T47D (cell line): Measurements from ENCODE around the gene ZNF608.

Experiments used
- DNase-seq, 2 experiments: peaks; one replicate each; pipeline versions ENCODE4 v3.0.0 to v3.0.0-alpha.2; 2011 to 2012; ENCODE audit warnings: low read depth in 1 of 2, low spot score in 1 of 2
- JUND ChIP-seq: IDR thresholded peaks from 2 replicates; pipeline ENCODE4 v1.6.1; 2012; ENCODE audit warnings: low read depth
- in situ Hi-C: cut with HindIII; loops from 2 replicates; pipeline ENCODE4 v1.10.0; 2016; ENCODE audit warnings: low sequenced_read_pairs, low pct_unique_long_range_greater_than_20kb

The ZNF608 gene

DNA sequence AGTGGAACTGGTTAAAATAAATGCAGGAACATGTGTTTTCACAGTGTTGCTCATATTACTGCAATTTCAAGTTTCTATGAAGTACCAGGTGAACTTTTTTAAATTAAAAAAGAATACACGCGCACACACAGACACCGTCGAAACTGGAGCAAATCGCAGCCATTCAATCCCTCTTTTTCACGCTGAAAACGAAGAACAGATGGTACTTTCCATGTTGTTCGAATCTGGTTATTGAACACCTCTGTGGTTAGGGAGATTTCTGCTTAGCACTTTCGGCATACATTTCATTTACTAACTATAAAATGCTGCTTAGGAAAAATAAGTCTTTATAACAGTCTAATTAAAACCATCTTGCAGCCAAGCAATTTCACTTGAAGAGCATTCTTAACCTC, 6.8 kb downstream of the ZNF608 start:
- in situ Hi-C loops = no loop called here
- DNase-seq = no peak
- no peak for TF ChIP-seq JUND

DNA sequence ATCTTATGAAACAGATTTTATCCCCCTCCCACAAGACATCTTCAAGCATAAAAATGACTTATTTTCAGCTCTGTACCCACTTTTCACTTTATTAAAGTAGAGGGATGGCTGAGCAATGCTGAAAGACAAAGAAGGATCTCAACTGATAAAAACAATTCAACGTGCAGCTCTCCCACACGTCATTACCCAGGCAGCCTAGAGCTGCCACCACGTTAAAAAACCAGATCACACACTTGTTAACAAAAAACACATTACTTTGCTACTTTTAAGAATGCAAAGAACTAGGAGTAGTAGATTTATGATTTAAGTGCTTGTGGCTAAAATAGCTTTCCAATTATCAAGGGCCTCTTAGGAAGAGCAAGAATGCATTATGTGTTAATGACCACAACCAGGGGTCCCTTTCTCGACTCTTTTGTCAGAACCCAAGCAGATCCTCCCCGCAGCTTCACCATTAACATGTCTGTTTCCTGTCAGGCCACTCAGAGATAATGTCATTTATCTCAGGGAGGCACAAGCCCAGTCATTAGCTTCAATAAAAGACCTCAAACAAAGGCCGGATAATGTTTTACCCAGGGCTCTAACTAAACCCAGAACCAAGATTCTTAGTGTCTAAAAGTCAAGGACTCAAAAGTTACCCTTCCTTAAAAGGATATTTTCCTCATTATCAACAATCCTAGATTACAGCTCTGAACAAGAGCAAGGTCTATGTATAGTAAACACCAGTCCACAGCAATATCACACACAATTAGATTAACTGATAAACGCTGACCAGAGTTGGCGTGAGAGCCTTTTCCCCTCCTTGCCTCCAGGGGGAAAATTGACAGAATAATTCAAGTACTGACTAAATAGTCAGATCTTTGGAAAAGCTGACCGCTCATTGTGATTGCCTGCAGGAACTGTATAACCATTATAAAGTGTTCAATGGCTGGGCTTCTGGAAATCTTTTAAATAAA, 7.5 kb downstream of the ZNF608 start:
- in situ Hi-C loops = no loop called here
- no peak for TF ChIP-seq JUND
- DNase-seq = no peak

DNA sequence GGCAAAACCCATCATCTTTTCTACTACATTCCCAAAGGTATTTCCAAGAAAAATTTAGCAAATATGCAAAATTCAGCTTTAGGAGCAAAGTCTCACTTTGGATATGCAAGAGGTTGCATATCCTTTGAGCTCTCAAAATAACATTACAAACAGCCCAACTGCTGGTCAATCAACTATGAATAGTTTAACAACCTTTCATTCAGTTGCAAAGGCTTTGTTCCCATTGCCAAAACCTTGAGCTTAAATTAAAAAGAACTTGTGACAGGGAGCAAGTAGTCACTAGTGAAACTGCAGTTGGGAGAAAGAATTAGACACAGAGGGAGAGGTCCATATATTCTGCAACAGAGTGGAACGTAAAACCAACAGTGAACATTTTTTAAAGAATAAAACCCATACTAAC, 8.8 kb downstream of the ZNF608 start:
- DNase-seq = no peak
- in situ Hi-C loops = no loop called here
- TF ChIP-seq JUND = no peak

DNA sequence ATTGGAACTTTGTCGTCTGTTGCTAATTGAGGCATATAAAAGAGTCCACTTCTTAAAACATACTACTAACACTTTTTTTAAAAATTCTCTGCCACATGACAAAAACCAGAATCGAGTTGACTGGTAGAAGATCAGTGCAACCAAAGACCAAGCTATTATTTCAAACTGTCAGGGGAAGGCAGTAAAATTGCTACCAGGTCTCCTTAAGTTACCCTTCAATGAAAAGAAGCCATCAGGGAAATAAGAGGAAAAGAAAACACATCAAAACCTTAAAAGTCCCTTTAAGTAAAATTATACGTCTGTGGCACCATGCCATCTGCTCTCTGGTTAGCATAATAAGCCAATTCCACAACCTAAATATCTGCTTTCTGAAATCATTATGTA, 9.6 kb downstream of the ZNF608 start:
- no peak for TF ChIP-seq JUND
- in situ Hi-C loops = no loop called here
- DNase-seq = no peak

DNA sequence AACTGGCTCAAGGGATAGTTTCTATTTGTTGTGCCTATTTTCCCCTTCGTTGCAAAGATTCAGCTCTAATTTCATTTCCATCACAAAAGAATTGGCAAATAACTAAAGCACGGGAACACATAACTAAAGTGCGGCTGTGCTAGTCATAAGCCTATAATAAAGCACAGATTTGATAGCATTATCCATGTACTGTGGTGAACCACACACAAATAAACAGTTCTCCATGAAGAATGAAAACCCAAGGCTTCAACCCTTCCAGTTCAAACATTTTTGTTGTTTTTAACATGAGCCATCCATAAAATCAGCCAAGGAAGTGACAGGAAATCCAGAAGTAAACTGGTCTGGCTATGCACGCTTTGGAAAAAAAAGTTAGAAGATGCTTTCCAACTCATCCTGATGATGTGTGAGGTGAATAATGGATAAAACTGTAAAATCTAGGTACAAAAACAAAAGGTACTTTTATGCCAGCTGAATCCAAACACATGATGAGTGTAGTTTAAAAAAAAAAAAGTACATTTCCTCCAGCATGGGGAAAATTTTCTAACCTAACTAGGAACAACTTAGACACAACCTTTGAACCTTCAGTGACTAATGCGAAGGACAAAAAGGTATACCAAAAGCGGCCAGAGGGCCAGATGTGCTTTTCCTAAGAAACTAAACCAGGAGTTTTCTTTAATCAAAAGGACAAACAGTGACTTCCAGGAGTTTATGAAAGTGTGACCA, 10.2 kb downstream of the ZNF608 start:
- TF ChIP-seq JUND = no peak
- no peak for DNase-seq
- in situ Hi-C loops = no loop called here

DNA sequence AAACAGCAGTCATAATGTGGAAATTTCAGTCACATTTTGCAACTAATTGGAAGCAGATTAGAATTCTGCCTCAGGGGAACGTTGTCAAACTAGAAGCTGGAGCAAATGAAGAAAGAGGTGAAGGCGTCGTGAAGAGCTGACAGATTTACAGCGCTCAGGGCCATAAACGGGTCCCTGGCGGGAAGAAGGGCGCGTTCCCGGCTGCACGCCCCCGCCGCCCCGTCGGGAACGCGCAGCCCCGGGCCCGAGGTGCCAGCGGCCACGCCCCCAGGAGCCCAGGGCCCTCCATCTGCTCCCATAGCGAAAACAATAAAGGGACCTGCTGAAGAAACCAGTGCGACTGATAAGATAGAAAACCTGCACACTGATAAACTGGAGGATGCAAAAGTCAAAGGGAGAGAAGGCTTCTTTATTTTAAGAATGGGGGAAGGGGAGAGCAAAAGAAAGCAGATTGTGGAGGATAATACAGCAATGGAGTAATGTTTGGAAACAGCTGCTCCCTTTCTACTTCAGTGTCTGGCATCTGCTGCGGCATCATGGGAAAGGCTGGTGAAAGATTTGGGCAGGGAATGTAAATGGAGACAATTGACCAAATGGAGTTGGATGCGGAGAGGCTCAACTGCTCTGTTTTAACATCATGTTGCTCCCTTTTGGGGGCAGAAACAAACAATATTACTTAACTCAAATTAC, 11.1 kb downstream of the ZNF608 start:
- TF ChIP-seq JUND = no peak
- no peak for DNase-seq
- in situ Hi-C loops = no loop called here

DNA sequence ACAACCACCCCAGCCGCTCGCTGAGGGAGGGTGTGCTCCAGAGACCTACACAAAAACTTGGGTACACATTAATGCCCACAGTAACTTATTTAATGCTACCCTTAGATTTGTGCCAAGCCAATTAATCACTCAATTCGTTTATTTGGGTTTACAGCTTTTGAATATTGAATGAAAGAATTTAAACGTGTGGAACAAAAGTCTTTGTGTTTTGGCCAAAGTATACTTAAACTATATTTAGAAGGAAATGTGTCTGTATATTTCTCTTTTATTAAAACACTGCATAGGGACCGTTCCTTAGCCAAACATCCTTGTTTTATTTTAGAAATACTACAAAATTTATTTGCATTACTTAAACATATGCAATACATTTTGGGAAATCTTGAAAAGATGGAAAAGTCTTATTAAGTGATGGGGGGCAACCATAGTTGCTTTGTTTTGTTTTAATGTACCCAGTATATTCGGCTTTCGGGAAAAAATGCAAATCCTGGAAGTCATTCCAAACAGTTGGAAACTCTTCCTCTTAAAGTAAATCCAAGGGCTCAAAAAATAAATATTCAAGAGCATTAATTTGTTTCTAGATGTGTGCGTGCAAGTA, 11.8 kb downstream of the ZNF608 start:
- no peak for TF ChIP-seq JUND
- DNase-seq = no peak
- in situ Hi-C loops = no loop called here

DNA sequence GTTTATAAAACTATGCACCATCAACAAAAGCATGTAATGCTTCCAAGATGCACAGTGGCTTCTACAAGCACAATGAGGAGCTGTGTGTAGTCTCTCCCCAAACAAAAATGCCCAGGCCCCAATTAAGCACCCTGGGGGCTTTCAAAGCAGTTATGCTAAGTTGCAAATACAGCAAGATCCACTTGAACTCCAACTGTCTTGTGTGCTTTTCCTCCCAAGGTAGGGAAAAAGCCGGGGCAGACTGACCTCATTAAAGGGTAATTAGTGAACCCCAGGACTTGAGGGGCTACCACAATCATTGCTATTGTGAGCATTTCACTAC, 13.1 kb downstream of the ZNF608 start:
- in situ Hi-C loops = no loop called here
- no peak for TF ChIP-seq JUND
- DNase-seq = no peak

DNA sequence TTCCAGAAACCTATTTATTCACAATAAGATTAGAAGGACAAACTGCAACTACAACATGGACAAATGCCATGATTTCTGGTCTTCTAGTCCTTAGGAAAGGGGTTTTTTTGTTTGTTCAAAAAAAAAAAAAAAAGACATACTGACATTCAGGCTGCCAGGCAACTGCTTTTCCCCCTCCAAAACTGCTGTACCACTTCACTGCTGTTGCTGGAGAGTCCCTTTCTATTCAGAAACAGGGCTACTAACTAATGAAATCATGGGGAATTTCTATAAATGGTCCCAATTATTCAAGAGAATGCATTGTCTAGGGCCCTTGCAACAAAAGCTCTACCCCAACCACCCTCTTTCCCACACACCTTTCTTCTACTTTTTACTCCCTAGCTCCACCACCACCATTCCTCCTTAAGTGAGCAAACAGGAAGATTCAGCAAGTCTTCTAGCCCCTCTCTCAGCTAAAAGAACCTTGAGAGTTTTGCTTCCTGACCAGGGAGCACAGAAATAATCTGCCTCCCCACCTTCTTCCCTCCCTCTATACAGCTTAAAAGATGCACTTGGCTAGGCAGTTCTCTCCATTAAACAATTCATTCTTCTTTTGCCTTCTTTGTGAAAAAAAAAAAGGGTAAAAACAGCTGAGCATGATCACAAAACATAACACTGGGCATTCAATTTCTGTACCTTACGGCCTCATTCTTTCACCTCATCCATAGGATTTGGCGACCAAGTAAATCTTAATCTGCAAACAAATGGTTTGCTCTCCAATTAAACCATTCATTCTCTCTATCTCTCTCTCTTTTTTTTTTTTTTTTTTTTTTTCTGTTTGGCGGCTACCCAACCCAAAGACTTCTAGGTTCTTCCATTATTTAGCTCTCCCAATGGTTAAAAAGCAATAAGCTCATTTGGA, 13.8 kb downstream of the ZNF608 start:
- DNase-seq = no peak
- in situ Hi-C loops = no loop called here
- TF ChIP-seq JUND = no peak

DNA sequence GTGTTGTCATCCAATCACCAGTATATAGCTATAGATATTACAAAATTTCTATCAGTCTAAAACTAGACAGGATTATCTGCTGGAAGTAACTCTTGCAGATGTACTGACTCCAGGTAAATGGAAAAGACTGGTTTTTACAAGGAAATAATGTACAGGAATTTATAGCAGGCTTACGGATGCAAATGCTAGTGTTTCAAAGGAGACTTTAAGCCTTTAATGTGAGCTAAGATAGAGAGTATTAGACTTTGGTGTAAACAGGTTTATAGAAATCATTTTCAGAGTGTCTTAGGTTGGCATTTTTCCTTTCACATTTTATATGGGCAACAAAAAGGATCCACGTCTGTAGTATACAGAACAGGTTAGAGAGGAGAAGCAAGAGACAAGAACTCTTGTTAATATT, 16.1 kb downstream of the ZNF608 start:
- no peak for TF ChIP-seq JUND
- DNase-seq = no peak
- in situ Hi-C loops = no loop called here

DNA sequence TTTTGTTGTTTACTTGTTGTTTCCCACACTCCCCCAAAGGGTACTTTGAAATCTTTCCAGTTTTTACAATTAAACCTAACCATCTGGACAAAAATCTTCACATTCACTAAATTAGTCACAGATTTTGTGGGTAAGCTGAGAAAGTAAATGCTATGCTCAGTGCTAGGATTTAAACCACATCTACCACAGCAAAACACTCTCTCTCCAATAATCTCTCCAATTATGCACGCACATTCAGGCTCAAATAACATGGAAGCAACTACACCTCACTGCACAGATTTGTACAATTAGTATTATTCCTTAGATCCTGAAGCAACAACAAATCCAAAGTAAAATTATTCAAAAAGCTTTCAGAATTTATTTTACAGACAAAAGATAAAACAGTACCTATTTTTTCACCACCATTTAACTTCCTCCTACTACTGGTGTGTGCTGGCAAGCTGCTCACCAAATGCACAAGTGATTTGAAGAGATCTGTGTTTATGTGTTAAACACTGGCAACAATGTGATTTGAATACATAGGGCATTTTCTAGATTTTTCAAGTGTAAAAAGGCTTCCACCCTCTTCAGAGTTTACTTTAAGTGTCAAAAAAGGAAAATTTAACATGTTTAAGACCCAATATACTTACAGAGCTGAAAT, 16.6 kb downstream of the ZNF608 start:
- no peak for TF ChIP-seq JUND
- in situ Hi-C loops = no loop called here
- DNase-seq = no peak
